ENCODE results near the gene TTLL6. TPM values are rescaled to one million over a fixed set of nuclear protein-coding genes. Genes with fewer than 3 reads are reported as not detected.

TTLL6 gene
- total RNA-seq, 1 donor from 2014 or later = not detected

DNA sequence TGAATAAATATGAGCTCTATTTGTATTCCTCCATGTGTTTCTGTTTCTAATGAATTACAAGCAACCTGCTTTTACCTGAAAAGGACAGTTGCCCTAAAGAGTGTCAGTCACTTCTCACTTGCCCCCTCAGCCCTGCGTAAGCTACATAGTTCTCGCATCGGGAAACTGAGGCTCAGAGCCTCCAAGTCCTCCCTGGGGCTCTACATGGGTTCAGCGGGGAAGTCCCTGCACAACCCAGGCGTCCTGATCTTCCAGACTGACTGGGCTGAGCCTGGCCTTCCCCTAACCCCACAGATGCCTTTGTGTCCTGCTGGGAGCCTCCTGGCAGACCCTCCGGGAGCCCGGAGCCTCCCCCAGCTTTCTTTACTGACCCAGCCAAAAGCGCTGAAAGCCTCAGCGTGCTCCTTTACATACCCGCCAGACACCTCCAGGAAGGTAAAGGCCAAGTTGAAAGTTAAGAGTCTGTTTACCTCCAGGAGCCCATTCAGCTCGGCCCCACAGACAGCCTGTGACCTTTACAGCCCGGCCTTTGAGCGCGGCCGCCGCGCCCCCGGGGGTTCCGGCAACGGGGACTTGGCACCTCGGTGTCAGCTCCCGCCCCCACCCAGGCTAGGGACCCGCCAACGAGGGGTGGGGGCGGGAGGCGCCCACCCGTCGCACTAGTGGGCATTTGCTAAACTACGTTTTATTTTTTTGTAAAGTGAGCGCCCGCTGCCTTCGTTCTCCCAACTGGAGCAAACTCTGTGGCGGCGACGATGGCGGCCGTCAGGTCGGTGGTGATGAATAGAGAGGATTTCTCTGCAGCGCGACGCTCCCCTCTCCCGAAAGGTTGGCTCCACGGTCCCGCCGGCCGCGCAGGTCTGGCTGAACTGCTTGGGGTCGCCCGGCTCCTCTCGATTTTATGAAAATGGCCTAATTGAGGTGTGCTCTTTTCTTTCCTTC is 84.1 kb downstream of the TTLL6 start:
- H3K36me3 ChIP-seq (ENCODE audit: control insufficient read depth in 3 of 3, insufficient read depth in 3 of 3, low read length in 3 of 3) = no peaks in the 10 kb centered on the region
- H3K4me1 ChIP-seq (ENCODE audit: control insufficient read depth in 3 of 3, insufficient read depth in 3 of 3, low read length in 3 of 3) = peaks cover 3 to 13% (median 4%) of the 10 kb centered on the region in 3 donors
- H3K27ac ChIP-seq (ENCODE audit: low read depth, low read length) = no peak overlapping the region
- H3K4me3 ChIP-seq (ENCODE audit: low read length in 3 of 3) = no peak overlapping the region
- peaks cover 90 to 97% (median 94%) of the 10 kb centered on the region in 3 donors for H3K27me3 ChIP-seq (ENCODE audit: control insufficient read depth in 3 of 3, insufficient read depth in 3 of 3, low read length in 3 of 3)
- H3K9me3 ChIP-seq (ENCODE audit: control insufficient read depth in 3 of 3, low read length in 3 of 3) = no peaks in the 10 kb centered on the region
- no peak overlapping the region for H3K9ac ChIP-seq (ENCODE audit: low read depth in 1 of 3, low read length in 3 of 3)

DNA sequence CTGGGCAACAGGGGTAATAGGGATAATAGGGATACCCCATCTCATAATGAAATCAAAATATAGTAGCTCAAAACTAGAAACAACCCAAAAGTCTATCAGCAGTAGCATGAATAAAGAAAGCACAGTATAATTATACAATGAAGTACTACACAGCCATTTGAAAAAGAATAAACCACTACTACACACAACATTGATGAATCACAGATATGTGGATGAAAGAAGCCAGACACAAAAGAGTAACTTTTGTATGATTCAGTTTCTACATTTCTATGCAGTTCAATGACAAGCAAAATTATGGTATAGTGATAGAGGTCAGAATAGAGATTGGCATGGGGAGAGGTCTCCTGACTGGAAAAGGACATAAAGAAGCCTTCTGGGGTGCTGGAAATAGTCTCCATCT is 85.7 kb downstream of the TTLL6 start:
- H3K9me3 ChIP-seq (ENCODE audit: control insufficient read depth in 3 of 3, low read length in 3 of 3) = no peaks in the 10 kb centered on the region
- H3K27me3 ChIP-seq (ENCODE audit: control insufficient read depth in 3 of 3, insufficient read depth in 3 of 3, low read length in 3 of 3) = peaks cover 91 to 97% (median 96%) of the 10 kb centered on the region in 3 donors
- peaks cover 3 to 18% (median 4%) of the 10 kb centered on the region in 3 donors for H3K4me1 ChIP-seq (ENCODE audit: control insufficient read depth in 3 of 3, insufficient read depth in 3 of 3, low read length in 3 of 3)
- no peak overlapping the region for H3K27ac ChIP-seq (ENCODE audit: low read depth, low read length)
- no peak overlapping the region for H3K9ac ChIP-seq (ENCODE audit: low read depth in 1 of 3, low read length in 3 of 3)
- no peak overlapping the region for H3K4me3 ChIP-seq (ENCODE audit: low read length in 3 of 3)
- no peaks in the 10 kb centered on the region for H3K36me3 ChIP-seq (ENCODE audit: control insufficient read depth in 3 of 3, insufficient read depth in 3 of 3, low read length in 3 of 3)

DNA sequence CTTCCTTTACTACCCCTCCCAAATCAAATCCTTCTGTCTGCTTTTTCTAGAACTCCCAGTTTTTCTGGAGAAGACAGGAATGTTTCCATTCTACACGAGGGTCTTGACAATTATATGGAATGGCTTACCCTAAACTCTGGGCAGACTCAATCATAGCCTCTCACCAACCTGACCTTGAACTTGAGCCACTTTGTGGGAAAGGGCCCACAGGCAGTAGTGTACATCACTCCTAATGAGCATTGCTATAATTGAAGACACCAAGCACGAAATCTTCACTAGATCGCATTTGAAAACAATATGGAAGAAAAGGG is 86.8 kb downstream of the TTLL6 start:
- Histone ChIP-seq H3K27me3 (ENCODE audit: control insufficient read depth in 3 of 3, insufficient read depth in 3 of 3, low read length in 3 of 3) (peaks cover 91 to 97% (median 96%) of the 10 kb centered on the region in 3 donors), H3K36me3 (ENCODE audit: control insufficient read depth in 3 of 3, insufficient read depth in 3 of 3, low read length in 3 of 3) (no peaks in the 10 kb centered on the region), H3K9me3 (ENCODE audit: control insufficient read depth in 3 of 3, low read length in 3 of 3) (no peaks in the 10 kb centered on the region), H3K27ac (ENCODE audit: low read depth, low read length) (no peak overlapping the region), H3K9ac (ENCODE audit: low read depth in 1 of 3, low read length in 3 of 3) (no peak overlapping the region), H3K4me3 (ENCODE audit: low read length in 3 of 3) (no peak overlapping the region), H3K4me1 (ENCODE audit: control insufficient read depth in 3 of 3, insufficient read depth in 3 of 3, low read length in 3 of 3) (peaks cover 3 to 23% (median 6%) of the 10 kb centered on the region in 3 donors)

DNA sequence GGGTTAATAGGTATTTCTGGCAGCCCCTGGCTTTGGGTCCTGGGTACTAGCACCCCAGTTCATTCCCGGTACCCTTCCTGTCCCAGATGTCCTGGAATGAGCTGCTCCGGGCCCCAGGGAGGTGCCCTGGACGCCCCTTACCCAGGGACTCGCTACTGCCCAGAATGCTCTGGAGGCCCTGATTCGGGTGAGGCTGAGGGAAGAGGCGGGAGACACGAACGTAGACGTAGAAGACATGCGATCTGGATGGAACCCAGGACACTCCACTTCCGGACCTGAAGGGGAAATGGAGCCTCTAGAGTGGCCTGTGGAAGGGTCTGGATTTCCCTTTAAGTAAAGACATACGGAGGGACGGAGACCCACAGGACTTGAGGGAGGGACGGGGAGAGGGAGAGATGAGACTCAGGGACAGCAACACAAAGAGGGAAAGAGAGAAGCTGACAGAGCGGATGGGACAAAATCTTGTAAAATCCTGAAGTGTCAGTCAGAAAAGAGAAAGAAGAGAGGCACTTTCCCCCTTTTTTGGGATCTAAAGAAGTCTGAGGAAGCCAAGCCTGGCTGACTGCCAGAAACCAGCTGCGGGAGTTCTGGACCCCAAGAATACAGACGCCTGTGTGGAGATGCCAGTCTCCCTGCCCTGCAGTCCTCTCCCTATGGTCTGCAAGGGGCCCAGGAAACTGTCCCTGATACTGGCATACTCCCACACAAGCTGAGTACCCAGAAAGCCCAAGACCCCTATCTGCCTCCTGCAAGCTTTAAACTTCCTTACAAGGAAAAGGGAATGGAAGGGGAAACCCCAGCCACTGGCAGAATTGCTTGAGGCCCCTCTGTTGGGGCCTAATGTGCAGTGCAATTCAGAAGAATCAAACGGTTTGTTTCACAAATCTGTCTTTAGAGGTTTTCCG is 87.4 kb downstream of the TTLL6 start:
- Histone ChIP-seq H3K36me3 (ENCODE audit: control insufficient read depth in 3 of 3, insufficient read depth in 3 of 3, low read length in 3 of 3) (no peaks in the 10 kb centered on the region), H3K27me3 (ENCODE audit: control insufficient read depth in 3 of 3, insufficient read depth in 3 of 3, low read length in 3 of 3) (peaks cover 91 to 97% (median 96%) of the 10 kb centered on the region in 3 donors), H3K9ac (ENCODE audit: low read depth in 1 of 3, low read length in 3 of 3) (no peak overlapping the region), H3K27ac (ENCODE audit: low read depth, low read length) (no peak overlapping the region), H3K4me1 (ENCODE audit: control insufficient read depth in 3 of 3, insufficient read depth in 3 of 3, low read length in 3 of 3) (peaks cover 9 to 29% (median 10%) of the 10 kb centered on the region in 3 donors), H3K9me3 (ENCODE audit: control insufficient read depth in 3 of 3, low read length in 3 of 3) (no peaks in the 10 kb centered on the region), H3K4me3 (ENCODE audit: low read length in 3 of 3) (no peak overlapping the region)

DNA sequence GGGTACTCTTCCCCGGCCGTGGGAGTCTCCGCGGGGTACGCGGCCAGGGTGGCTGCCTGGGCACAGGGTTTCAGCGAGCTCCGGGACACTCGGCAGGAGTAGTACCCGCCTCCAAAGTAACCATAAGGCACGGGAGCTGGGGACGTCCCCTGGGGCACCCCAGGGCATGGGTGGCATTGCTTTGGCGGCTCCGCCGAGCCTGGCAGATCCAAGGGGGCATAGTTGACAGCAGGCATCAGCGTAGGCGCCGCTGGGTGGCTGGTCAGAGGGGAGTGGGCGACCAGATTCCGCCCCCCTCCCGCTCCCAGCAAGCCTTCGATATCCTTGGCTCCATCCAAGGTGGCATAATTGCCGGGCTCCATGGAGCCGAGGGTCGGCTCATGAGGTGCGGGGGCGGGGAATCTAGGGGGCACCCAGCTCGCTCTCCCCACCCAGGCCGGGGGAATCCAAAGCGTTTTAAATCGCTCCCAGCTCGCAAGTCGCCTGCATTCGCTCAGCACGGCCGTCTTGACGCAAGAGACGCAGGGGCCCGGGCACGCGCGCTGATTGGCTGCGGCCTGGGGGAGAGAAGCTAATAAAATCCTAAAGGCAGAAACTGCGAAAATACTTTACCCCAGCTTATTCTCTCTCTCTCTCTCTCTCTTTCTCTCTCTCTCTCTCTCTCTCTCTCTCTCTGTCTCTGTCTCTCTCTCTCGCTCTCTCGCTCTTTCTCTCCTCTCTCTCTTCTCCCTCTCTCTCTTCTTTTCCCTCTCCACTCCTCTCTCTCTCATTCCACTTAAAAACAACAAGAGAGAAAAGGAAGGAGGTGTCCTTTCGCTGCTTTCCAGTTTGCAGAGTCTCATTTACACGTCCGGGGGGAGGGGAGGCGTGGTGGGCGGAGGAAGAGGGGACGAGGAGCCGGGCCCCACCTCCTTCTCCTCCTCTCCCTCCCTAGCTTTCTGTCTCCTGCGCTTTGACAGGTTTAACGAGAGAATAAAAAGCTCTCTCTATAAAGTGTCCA is 88.5 kb downstream of the TTLL6 start, which contains the start of gene HOXB13:
TSS of gene HOXB13 (minus strand) at position 519 of the 1,000 bp plus-strand sequence. CDS start at position 362, 157 bp downstream.
- peak within 1 kb of the TSS; percentile 30 to 54 (median 43) for H3K4me3 ChIP-seq (ENCODE audit: low read length in 3 of 3)

DNA sequence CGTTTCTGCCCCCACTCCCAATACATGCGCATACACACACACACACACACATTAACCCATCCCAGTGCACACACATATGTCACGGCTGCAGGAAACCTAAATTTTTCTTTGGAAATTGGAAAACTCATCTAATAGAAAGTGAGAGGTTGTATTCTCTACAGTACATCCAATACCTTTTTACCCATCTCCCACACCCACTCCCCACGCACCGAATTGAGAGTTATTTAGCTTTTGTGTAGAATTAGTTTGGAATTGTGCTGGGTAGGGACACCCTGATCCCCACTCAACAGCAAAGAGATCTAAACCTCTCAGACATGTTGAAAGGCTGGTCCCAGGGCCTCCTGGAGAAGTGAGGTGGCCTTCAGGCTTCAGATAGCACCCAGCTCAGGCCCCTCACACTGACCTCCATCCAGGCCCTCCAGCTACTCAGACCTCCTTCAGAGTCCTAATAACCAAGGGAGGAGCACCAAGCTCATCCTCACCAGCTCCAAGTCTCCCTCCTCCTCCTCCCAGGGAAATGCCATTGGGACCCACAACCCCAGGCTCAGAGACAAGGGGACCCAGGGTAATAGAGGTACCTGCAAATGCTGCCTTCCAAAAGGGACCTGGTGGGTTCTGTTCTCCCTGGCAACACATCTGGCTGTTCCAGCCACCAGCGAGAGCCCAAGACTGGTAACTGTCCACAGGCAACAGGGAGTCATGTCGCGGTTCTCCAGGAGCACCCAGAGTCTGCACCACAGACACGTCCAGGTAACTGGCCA is 89.4 kb downstream of the TTLL6 start:
- peaks cover 10 to 33% (median 13%) of the 10 kb centered on the region in 3 donors for H3K4me1 ChIP-seq (ENCODE audit: control insufficient read depth in 3 of 3, insufficient read depth in 3 of 3, low read length in 3 of 3)
- peaks cover 91 to 96% (median 96%) of the 10 kb centered on the region in 3 donors for H3K27me3 ChIP-seq (ENCODE audit: control insufficient read depth in 3 of 3, insufficient read depth in 3 of 3, low read length in 3 of 3)
- H3K27ac ChIP-seq (ENCODE audit: low read depth, low read length) = no peak overlapping the region
- H3K9ac ChIP-seq (ENCODE audit: low read depth in 1 of 3, low read length in 3 of 3) = no peak overlapping the region
- H3K4me3 ChIP-seq (ENCODE audit: low read length in 3 of 3) = peak overlapping the region in 1 of 3 donors; percentile 54
- no peaks in the 10 kb centered on the region for H3K36me3 ChIP-seq (ENCODE audit: control insufficient read depth in 3 of 3, insufficient read depth in 3 of 3, low read length in 3 of 3)
- H3K9me3 ChIP-seq (ENCODE audit: control insufficient read depth in 3 of 3, low read length in 3 of 3) = no peaks in the 10 kb centered on the region

More for the DNA sequence above, 88.5 kb downstream of the TTLL6 start, which contains the start of gene HOXB13:
- Histone ChIP-seq H3K4me1 (ENCODE audit: control insufficient read depth in 3 of 3, insufficient read depth in 3 of 3, low read length in 3 of 3) (peaks cover 10 to 33% (median 13%) of the 10 kb centered on the region in 3 donors), H3K9ac (ENCODE audit: low read depth in 1 of 3, low read length in 3 of 3) (peak within 1 kb of the TSS in 1 of 3 donors; percentile 45), H3K9me3 (ENCODE audit: control insufficient read depth in 3 of 3, low read length in 3 of 3) (no peaks in the 10 kb centered on the region), H3K27me3 (ENCODE audit: control insufficient read depth in 3 of 3, insufficient read depth in 3 of 3, low read length in 3 of 3) (peaks cover 91 to 97% (median 96%) of the 10 kb centered on the region in 3 donors), H3K36me3 (ENCODE audit: control insufficient read depth in 3 of 3, insufficient read depth in 3 of 3, low read length in 3 of 3) (no peaks in the 10 kb centered on the region), H3K27ac (ENCODE audit: low read depth, low read length) (no peak within 1 kb of the TSS)

DNA sequence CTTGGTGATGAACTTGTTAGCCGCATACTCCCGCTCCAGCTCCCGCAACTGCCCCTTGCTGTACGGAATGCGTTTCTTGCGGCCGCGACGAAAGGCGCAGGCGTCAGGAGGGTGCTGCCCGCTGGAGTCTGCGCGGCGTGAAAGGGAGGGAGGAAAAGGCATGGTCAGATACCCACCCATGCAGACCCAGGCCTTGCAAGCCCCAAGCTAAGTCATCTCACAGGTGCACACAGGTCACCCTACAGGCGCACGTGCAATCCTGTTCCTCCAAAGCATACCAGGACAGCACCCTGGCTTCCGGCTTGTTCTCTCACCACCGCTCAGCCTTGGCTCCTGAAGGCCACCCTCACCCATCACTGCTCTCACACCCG is 90.1 kb downstream of the TTLL6 start:
- H3K27ac ChIP-seq (ENCODE audit: low read depth, low read length) = no peak overlapping the region
- H3K27me3 ChIP-seq (ENCODE audit: control insufficient read depth in 3 of 3, insufficient read depth in 3 of 3, low read length in 3 of 3) = peaks cover 92 to 97% (median 96%) of the 10 kb centered on the region in 3 donors
- H3K36me3 ChIP-seq (ENCODE audit: control insufficient read depth in 3 of 3, insufficient read depth in 3 of 3, low read length in 3 of 3) = no peaks in the 10 kb centered on the region

DNA sequence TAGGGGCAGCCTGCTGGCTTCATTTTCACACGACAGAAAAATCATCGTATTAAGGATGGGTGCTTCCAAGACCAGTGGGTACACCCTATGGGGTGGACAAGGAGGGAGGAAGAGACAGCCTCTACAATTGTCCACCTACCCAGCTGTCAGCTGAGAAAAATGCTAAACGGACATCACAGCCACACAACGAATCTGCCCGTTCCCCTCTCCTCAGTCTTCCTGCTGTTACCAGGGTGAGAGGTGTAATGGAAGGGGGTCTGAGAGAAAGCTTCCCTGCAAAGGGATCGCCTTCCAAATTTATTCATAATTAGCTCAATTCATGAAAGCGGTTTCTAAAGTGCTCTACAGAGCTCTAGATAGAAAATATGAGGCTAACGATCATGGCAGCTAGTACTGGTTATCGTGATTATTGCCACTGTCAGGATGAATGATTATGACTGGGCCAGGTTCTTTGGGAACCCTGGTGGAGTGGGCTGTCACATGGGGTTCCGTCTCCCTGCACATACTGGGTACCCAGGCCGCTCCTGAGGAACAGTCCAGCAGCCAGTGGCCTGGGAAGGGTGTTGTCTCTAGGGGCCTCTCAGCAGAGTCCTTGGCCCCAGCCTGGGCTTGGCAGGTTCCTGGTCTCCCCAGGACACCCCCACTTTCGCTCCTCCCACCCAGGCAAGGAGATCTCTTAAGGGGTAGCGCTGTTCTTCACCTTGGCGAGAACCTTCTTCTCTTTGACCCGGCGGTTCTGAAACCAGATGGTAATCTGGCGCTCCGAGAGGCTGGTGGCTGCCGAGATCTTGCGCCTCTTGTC is 90.7 kb downstream of the TTLL6 start:
- Histone ChIP-seq H3K27ac (ENCODE audit: low read depth, low read length) (no peak overlapping the region), H3K4me3 (ENCODE audit: low read length in 3 of 3) (no peak overlapping the region), H3K36me3 (ENCODE audit: control insufficient read depth in 3 of 3, insufficient read depth in 3 of 3, low read length in 3 of 3) (no peaks in the 10 kb centered on the region), H3K4me1 (ENCODE audit: control insufficient read depth in 3 of 3, insufficient read depth in 3 of 3, low read length in 3 of 3) (peaks cover 10 to 33% (median 13%) of the 10 kb centered on the region in 3 donors), H3K9ac (ENCODE audit: low read depth in 1 of 3, low read length in 3 of 3) (no peak overlapping the region), H3K9me3 (ENCODE audit: control insufficient read depth in 3 of 3, low read length in 3 of 3) (no peaks in the 10 kb centered on the region), H3K27me3 (ENCODE audit: control insufficient read depth in 3 of 3, insufficient read depth in 3 of 3, low read length in 3 of 3) (peaks cover 95 to 96% (median 95%) of the 10 kb centered on the region in 3 donors)

More for the DNA sequence above, 90.1 kb downstream of the TTLL6 start:
- no peak overlapping the region for H3K9ac ChIP-seq (ENCODE audit: low read depth in 1 of 3, low read length in 3 of 3)
- H3K4me3 ChIP-seq (ENCODE audit: low read length in 3 of 3) = no peak overlapping the region
- no peaks in the 10 kb centered on the region for H3K9me3 ChIP-seq (ENCODE audit: control insufficient read depth in 3 of 3, low read length in 3 of 3)
- H3K4me1 ChIP-seq (ENCODE audit: control insufficient read depth in 3 of 3, insufficient read depth in 3 of 3, low read length in 3 of 3) = peaks cover 10 to 33% (median 13%) of the 10 kb centered on the region in 3 donors

Data from skeletal muscle tissue (tissue), 4 donors.